ENCODE measurements around the gene SEC62. TPM values are rescaled to one million over a fixed set of nuclear protein-coding genes. Genes with fewer than 3 reads are reported as not detected.

Gene SEC62
- total RNA-seq, 4 donors from 2014 or later: 16.5 to 28.8 (median 22.8) TPM

GRCh38 chr3:169946336-169946735, 20.3 kb upstream of the SEC62 start:
- intact Hi-C loops (cut with DNase I; ENCODE audit: low total_unique reads): no loop called here
- H3K4me3 ChIP-seq (ENCODE audit: low read depth, poor library complexity, severe bottlenecking): no peak overlapping the region
- WGBS, 2 donors: 90 to 100% methylated on average over 3 of the region's 3 CpGs
- DNase-seq (ENCODE audit: low spot score in 2 of 2): no peak
- TF ChIP-seq POLR2A (IDR thresholded peaks at IDR 0.05) (no peak), CTCF (IDR thresholded peaks at IDR 0.05) (no peak)

- DNase-seq (ENCODE audit: low spot score in 2 of 2): no peak
- H3K4me3 ChIP-seq (ENCODE audit: low read depth, poor library complexity, severe bottlenecking): no peak overlapping the region
- intact Hi-C loops (cut with DNase I; ENCODE audit: low total_unique reads): no loop called here
- 87 to 88% methylated on average over 2 of the region's 2 CpGs for WGBS, 2 donors
- no peak for TF ChIP-seq POLR2A (IDR thresholded peaks at IDR 0.05)
- TF ChIP-seq CTCF (IDR thresholded peaks at IDR 0.05): no peak
These were observed 17.8 kb upstream of the SEC62 start for GRCh38 chr3:169948559-169949448.

- no peak overlapping the region for H3K4me3 ChIP-seq (ENCODE audit: low read depth, poor library complexity, severe bottlenecking)
- intact Hi-C loops (cut with DNase I; ENCODE audit: low total_unique reads): no loop called here
- TF ChIP-seq CTCF (IDR thresholded peaks at IDR 0.05) (no peak), POLR2A (IDR thresholded peaks at IDR 0.05) (no peak)
- DNase-seq (ENCODE audit: low spot score in 2 of 2): no peak
- 95 to 100% methylated on average over 1 of the region's 1 CpG for WGBS, 2 donors
These were observed 14.6 kb upstream of the SEC62 start for GRCh38 chr3:169952045-169952444.

- TF ChIP-seq CTCF (IDR thresholded peaks at IDR 0.05) (no peak), POLR2A (IDR thresholded peaks at IDR 0.05) (no peak)
- no peak for DNase-seq (ENCODE audit: low spot score in 2 of 2)
- WGBS, 2 donors: 88 to 91% methylated on average over 3 of the region's 3 CpGs
- H3K4me3 ChIP-seq (ENCODE audit: low read depth, poor library complexity, severe bottlenecking): no peak overlapping the region
- intact Hi-C loops (cut with DNase I; ENCODE audit: low total_unique reads): no loop called here
These were observed 13.0 kb upstream of the SEC62 start for GRCh38 chr3:169953462-169954141.

GRCh38 chr3:169954142-169954756, 12.4 kb upstream of the SEC62 start:
- intact Hi-C loops (cut with DNase I; ENCODE audit: low total_unique reads): no loop called here
- TF ChIP-seq CTCF (IDR thresholded peaks at IDR 0.05) (no peak), POLR2A (IDR thresholded peaks at IDR 0.05) (no peak)
- no peak overlapping the region for H3K4me3 ChIP-seq (ENCODE audit: low read depth, poor library complexity, severe bottlenecking)
- WGBS, 2 donors: 61 to 62% methylated on average over 6 of the region's 6 CpGs
- DNase-seq (ENCODE audit: low spot score in 2 of 2): no peak
